ENCODE measurements around the gene EXD3.

The EXD3 gene

GRCh38 chr9:137266585-137267453 is 156.1 kb downstream of the EXD3 start:
- no peak overlapping the region for H3K4me3 ChIP-seq (ENCODE audit: low read length)
- no peak for DNase-seq (ENCODE audit: low read depth)
- TF ChIP-seq CTCF (conservative IDR thresholded peaks at IDR 0.05; ENCODE audit: low read length), result no peak

DNA sequence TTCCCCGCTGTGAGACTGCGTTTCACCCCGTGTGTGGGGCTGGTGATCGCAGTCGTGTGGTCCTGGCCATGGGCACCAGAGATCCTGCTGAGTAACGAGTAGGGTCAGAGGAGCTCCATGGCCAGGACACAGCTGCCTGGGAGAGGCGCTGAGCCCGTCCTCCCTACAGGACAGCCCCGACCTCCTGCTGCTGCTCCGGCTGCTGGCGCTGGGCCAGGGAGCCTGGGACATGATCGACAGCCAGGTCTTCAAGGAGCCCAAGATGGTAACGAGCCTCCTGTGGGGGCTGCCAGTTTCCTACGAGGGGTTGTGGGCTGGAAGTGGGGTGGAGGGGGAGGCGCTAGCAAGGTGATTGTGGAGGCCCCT is 156.8 kb downstream of the EXD3 start:
- H3K4me3 ChIP-seq (ENCODE audit: low read length), result no peak overlapping the region
- no peak for DNase-seq (ENCODE audit: low read depth)
- TF ChIP-seq CTCF (conservative IDR thresholded peaks at IDR 0.05; ENCODE audit: low read length), result no peak

DNA sequence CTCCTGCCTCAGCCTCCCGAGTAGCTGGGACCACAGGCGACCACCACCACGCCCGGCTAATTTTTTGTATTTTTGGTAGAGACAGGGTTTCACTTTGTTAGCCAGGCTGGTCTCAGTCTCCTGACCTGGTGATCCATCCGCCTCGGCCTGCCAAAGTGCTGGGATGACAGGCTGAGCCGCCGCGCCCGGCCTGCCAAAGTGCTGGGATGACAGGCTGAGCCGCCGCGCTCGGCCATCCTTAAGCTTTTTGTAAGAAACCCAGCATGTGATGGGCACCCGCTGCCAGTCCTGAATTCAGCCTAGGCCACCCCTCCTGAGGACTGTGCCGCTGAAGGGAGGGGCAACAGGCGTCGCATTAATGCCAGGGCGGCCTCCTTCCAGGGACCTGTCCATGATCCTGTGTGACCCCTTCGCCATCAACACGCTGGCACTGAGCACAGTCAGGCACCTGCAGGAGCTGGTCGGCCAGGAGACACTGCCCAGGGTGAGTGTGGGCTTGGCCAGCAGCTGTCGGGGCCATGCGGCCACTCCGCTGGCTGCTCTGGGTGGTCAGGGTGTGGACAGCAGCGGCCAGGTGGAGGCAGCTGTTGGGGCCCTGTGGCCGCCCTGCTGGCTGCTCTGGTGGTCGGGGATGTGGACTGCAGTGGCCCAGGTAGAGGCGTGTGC is 157.3 kb downstream of the EXD3 start:
- no peak for DNase-seq (ENCODE audit: low read depth)
- no peak overlapping the region for H3K4me3 ChIP-seq (ENCODE audit: low read length)
- TF ChIP-seq CTCF (conservative IDR thresholded peaks at IDR 0.05; ENCODE audit: low read length), result no peak

DNA sequence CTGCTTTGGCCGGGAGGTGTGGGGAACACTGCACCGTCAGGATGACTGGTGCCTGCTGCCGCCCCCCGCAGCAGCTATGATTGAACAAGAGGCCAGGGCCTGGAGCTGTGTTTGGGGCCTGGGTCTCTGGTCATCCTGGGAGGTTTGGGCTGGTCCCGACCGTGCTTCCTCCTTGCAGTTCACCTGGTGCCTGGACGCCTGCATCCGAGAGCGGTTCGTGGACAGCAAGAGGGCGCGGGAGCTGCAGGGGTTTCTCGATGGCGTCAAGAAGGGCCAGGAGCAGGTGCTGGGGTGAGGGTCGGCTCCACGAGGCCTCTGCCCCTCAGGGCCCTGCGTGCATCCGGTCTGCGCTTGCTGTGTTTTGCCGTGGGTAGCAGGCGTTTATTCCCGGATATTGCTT is 158.9 kb downstream of the EXD3 start:
- H3K4me3 ChIP-seq (ENCODE audit: low read length), result no peak overlapping the region
- no peak for TF ChIP-seq CTCF (conservative IDR thresholded peaks at IDR 0.05; ENCODE audit: low read length)
- no peak for DNase-seq (ENCODE audit: low read depth)

DNA sequence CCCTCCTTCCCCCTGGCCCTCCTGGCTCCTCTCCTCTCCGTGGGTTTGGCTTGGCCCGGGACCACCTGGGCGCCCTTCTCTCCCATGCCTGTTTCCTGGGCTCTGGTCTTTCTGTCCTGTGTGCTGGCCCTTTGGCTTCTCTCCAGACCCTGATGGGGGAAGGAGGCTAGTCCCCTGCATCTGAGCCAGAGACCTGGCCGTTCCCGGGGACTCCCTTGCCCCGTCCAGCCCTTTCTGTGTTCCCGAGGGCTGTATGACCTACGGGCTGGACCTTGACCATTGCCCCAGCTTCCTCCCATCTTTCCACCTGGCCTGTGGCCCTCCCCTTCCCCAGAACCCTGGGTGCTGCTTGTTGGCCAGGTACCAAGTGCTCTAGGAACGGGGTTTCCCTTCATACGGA is 159.5 kb downstream of the EXD3 start:
- no peak for DNase-seq (ENCODE audit: low read depth)
- H3K4me3 ChIP-seq (ENCODE audit: low read length), result no peak overlapping the region
- no peak for TF ChIP-seq CTCF (conservative IDR thresholded peaks at IDR 0.05; ENCODE audit: low read length)

- TF ChIP-seq CTCF (conservative IDR thresholded peaks at IDR 0.05; ENCODE audit: low read length), result no peak
- no peak for DNase-seq (ENCODE audit: low read depth)
Measured at GRCh38 chr9:137262909-137263285, 160.1 kb downstream of the EXD3 start.

More at GRCh38 chr9:137262909-137263285, 160.1 kb downstream of the EXD3 start:
- no peak overlapping the region for H3K4me3 ChIP-seq (ENCODE audit: low read length)

All from AG10803 (cell line).